HEK293 (cell line): ENCODE data around the gene BEST3.

Experiments
- CTCF ChIA-PET: fragments of 350-600 bp; formaldehyde crosslinking; extraction: SDS; loops from one replicate; lab custom pipeline; 2021; ENCODE audit warnings: antibody characterized with exemption; lab: Yijun Ruan, JAX
- POLR2A ChIA-PET: fragments of 300-600 bp; formaldehyde crosslinking; extraction: SDS; loops from one replicate; lab custom pipeline; 2020; ENCODE audit warnings: antibody characterized with exemption, inconsistent platforms; lab: Yijun Ruan, JAX
- H3K27ac ChIP-seq: fragments of 200-500 bp; sonication (Bioruptor generic); 2 replicates; pipeline ENCODE4 v1.5.1; 2014; ENCODE audit warnings: low read depth, low read length, control low read depth, inconsistent platforms; ENCODE audit errors: extremely low read depth
- H3K36me3 ChIP-seq, 2 experiments: fragments of 200-500 bp in 1 of 2; sonication (Bioruptor generic) in 1 of 2; 1 replicate in 1 of 2; 2 replicates in 1 of 2; pipeline ENCODE4 v1.5.1; 2014 to 2017; ENCODE audit warnings: inconsistent platforms in 2 of 2, low read length in 2 of 2; ENCODE audit not compliant: control insufficient read depth in 2 of 2, insufficient read depth in 1 of 2
- H3K4me1 ChIP-seq: fragments of 200-500 bp; sonication (Bioruptor generic); 2 replicates; pipeline ENCODE4 v1.5.1; 2014; ENCODE audit warnings: mild to moderate bottlenecking, low read length, inconsistent platforms; ENCODE audit not compliant: control insufficient read depth, insufficient read depth
- H3K4me3 ChIP-seq: 2 replicates; pipeline ENCODE4 v1.5.1; 2011; ENCODE audit warnings: low read depth, mild to moderate bottlenecking, control low read depth, low read length, moderate library complexity
- H3K9me3 ChIP-seq: fragments of 200-500 bp; sonication (Bioruptor generic); 2 replicates; pipeline ENCODE4 v1.5.1; 2014; ENCODE audit warnings: low read depth, low read length, inconsistent platforms; ENCODE audit not compliant: control insufficient read depth, insufficient read depth
- ATF2 ChIP-seq: fragments of 450-650 bp; formaldehyde crosslinking; IDR thresholded peaks from 2 replicates; pipeline ENCODE4 v1.5.1; 2016; ENCODE audit warnings: missing biosample characterization, missing genetic modification characterization, low read depth
- FEZF1 ChIP-seq: fragments of 450-650 bp; formaldehyde crosslinking; IDR thresholded peaks from 2 replicates; pipeline ENCODE4 v1.5.1; 2016; ENCODE audit warnings: missing biosample characterization, missing genetic modification characterization
- HOXA7 ChIP-seq: sonication (generic); formaldehyde crosslinking; IDR thresholded peaks from 2 replicates; pipeline ENCODE4 v1.8.1; 2022; ENCODE audit warnings: missing genetic modification reagents, borderline replicate concordance
- PRDM1 ChIP-seq: fragments of 450-650 bp; formaldehyde crosslinking; IDR thresholded peaks from 2 replicates; pipeline ENCODE4; 2016; ENCODE audit warnings: missing biosample characterization, missing genetic modification characterization
- ZBTB17 ChIP-seq: fragments of 450-650 bp; formaldehyde crosslinking; IDR thresholded peaks from 2 replicates; pipeline ENCODE4 v1.5.1; 2016; ENCODE audit warnings: missing biosample characterization, missing genetic modification characterization
- ZBTB20 ChIP-seq: fragments of 450-650 bp; formaldehyde crosslinking; IDR thresholded peaks from 2 replicates; pipeline ENCODE4 v1.5.1; 2016; ENCODE audit warnings: missing biosample characterization, missing genetic modification characterization
- ZBTB49 ChIP-seq: fragments of 450-650 bp; formaldehyde crosslinking; IDR thresholded peaks from 2 replicates; pipeline ENCODE4 v1.5.1; 2016; ENCODE audit warnings: missing biosample characterization, missing genetic modification characterization, low read depth
- ZBTB6 ChIP-seq: fragments of 450-650 bp; formaldehyde crosslinking; IDR thresholded peaks from 2 replicates; pipeline ENCODE4 v1.5.1; 2017; ENCODE audit warnings: missing biosample characterization, missing genetic modification characterization
- ZBTB8A ChIP-seq: fragments of 450-650 bp; formaldehyde crosslinking; IDR thresholded peaks from 2 replicates; pipeline ENCODE4 v1.5.1; 2016; ENCODE audit warnings: missing biosample characterization, missing genetic modification characterization
- ZEB2 ChIP-seq: fragments of 450-650 bp; formaldehyde crosslinking; IDR thresholded peaks from 2 replicates; pipeline ENCODE4 v1.5.1; 2016; ENCODE audit warnings: missing biosample characterization, missing genetic modification characterization
- ZNF112 ChIP-seq: fragments of 450-650 bp; formaldehyde crosslinking; IDR thresholded peaks from 2 replicates; pipeline ENCODE4 v1.5.0; 2017; ENCODE audit warnings: missing biosample characterization, missing genetic modification characterization
- ZNF175 ChIP-seq: fragments of 450-650 bp; formaldehyde crosslinking; IDR thresholded peaks from 2 replicates; pipeline ENCODE4 v1.5.1; 2016; ENCODE audit warnings: missing biosample characterization, missing genetic modification characterization
- ZNF514 ChIP-seq: fragments of 450-650 bp; formaldehyde crosslinking; IDR thresholded peaks from 2 replicates; pipeline ENCODE4 v1.5.1; 2016; ENCODE audit warnings: missing biosample characterization, missing genetic modification characterization
- ZNF558 ChIP-seq: fragments of 450-650 bp; formaldehyde crosslinking; IDR thresholded peaks from 2 replicates; pipeline ENCODE4 v1.5.1; 2016; ENCODE audit warnings: missing biosample characterization, missing genetic modification characterization
- ZNF585B ChIP-seq: fragments of 450-650 bp; formaldehyde crosslinking; IDR thresholded peaks from 2 replicates; pipeline ENCODE4 v1.5.1; 2016; ENCODE audit warnings: missing biosample characterization, missing genetic modification characterization
- ZNF792 ChIP-seq: fragments of 450-650 bp; formaldehyde crosslinking; IDR thresholded peaks from 2 replicates; pipeline ENCODE4 v1.5.1; 2016; ENCODE audit warnings: missing biosample characterization, missing genetic modification characterization
- ZNF843 ChIP-seq: fragments of 450-650 bp; formaldehyde crosslinking; IDR thresholded peaks from 2 replicates; pipeline ENCODE4 v1.5.1; 2016; ENCODE audit warnings: missing biosample characterization, missing genetic modification characterization
- TF ChIP-seq, protein P1 (sequence below): fragments of 450-650 bp; formaldehyde crosslinking; IDR thresholded peaks from 2 replicates; pipeline ENCODE4 v1.5.0; 2017; ENCODE audit warnings: missing biosample characterization, missing genetic modification characterization, borderline replicate concordance
- TF ChIP-seq, protein P2 (sequence below): fragments of 450-650 bp; formaldehyde crosslinking; IDR thresholded peaks from 2 replicates; pipeline ENCODE4 v1.5.1; 2016; ENCODE audit warnings: missing biosample characterization, missing genetic modification characterization
- TF ChIP-seq, protein P3 (sequence below): fragments of 450-650 bp; formaldehyde crosslinking; IDR thresholded peaks from 2 replicates; pipeline ENCODE4 v1.5.1; 2017; ENCODE audit warnings: missing biosample characterization, missing genetic modification characterization

BEST3 gene

GRCh38 chr12:69688021-69688420 is 11.1 kb downstream of the BEST3 start (continued):
- TF ChIP-seq, protein P1, sequence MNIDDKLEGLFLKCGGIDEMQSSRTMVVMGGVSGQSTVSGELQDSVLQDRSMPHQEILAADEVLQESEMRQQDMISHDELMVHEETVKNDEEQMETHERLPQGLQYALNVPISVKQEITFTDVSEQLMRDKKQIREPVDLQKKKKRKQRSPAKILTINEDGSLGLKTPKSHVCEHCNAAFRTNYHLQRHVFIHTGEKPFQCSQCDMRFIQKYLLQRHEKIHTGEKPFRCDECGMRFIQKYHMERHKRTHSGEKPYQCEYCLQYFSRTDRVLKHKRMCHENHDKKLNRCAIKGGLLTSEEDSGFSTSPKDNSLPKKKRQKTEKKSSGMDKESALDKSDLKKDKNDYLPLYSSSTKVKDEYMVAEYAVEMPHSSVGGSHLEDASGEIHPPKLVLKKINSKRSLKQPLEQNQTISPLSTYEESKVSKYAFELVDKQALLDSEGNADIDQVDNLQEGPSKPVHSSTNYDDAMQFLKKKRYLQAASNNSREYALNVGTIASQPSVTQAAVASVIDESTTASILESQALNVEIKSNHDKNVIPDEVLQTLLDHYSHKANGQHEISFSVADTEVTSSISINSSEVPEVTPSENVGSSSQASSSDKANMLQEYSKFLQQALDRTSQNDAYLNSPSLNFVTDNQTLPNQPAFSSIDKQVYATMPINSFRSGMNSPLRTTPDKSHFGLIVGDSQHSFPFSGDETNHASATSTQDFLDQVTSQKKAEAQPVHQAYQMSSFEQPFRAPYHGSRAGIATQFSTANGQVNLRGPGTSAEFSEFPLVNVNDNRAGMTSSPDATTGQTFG (tag by site-specific recombination): no peak
- TF ChIP-seq ZNF792 (tag by site-specific recombination): no peak
- no peak for TF ChIP-seq ZEB2 (tag by site-specific recombination)
- TF ChIP-seq ZNF175 (tag by site-specific recombination): no peak
- TF ChIP-seq ZNF558 (tag by site-specific recombination): no peak
- TF ChIP-seq ATF2 (tag by site-specific recombination): no peak
- no peak for TF ChIP-seq ZBTB6 (tag by site-specific recombination)
- TF ChIP-seq, all 188 proteins: peak for 0

DNA sequence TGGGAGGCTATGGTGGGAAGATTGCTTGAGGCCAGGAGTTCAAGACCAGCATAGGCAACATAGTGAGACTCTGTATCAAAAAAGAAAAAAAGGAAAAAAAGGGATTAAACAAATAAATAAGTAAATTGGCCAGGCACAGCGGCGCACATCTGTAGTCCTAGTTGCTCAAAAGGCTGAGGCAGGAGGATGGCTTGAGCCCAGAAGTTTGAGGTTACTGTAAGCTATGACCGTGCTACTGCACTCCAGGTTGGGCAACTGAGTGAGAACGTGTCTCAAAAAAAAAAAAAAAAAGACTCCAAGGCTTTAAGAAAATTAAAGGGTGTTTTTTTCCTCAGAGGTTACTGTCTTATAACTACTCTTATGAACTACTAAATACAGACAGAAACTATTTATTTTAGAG is 11.7 kb downstream of the BEST3 start:
- no peak overlapping the region for H3K4me3 ChIP-seq
- POLR2A ChIA-PET: no interaction called here
- TF ChIP-seq ZBTB8A (no peak), ZNF585B (tag by site-specific recombination) (no peak), ZNF843 (tag by site-specific recombination) (no peak), HOXA7 (no peak), FEZF1 (no peak)
- TF ChIP-seq, all 188 proteins: peak for 0
- H3K27ac ChIP-seq: no peak overlapping the region
- H3K4me1 ChIP-seq: 0 out of 2 replicates have a peak, but pooled peaks cover 2% of the 10 kb centered on the region
- H3K36me3 ChIP-seq: no peaks in the 10 kb centered on the region
- H3K9me3 ChIP-seq: no peaks in the 10 kb centered on the region
- CTCF ChIA-PET: interaction anchor here (0.7 kb wide), 1 partner anchor 531 kb away, joined by 3 read pairs; no protein-coding TSS in a partner anchor

DNA sequence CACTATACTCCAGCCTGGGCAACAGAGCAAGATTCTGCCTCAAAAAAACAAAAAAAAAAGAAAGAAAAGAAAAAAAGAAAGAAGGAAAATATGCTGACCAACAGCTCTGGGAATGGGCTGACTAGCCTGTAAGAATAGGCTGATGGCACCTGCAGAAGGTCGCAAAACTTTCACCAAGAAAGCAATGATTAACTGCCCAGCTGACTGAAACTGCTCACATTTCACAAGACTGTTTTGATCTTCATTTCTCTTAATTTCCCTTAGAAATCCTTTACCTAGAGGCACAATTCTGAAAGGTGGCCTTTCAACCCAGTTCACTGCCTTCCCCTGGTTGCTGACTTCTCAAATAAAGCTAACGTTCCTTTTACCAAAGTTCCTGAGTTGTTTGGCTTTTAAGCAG is 12.4 kb downstream of the BEST3 start:
- no peaks in the 10 kb centered on the region for H3K9me3 ChIP-seq
- CTCF ChIA-PET: interaction anchor here (0.7 kb wide), 1 partner anchor 530 kb away, joined by 3 read pairs; no protein-coding TSS in a partner anchor
- no peaks in the 10 kb centered on the region for H3K36me3 ChIP-seq
- POLR2A ChIA-PET: no interaction called here
- 0 out of 2 replicates have a peak, but pooled peaks have one; percentile 27 for TF ChIP-seq PRDM1 (tag by site-specific recombination)
- TF ChIP-seq, protein P2, sequence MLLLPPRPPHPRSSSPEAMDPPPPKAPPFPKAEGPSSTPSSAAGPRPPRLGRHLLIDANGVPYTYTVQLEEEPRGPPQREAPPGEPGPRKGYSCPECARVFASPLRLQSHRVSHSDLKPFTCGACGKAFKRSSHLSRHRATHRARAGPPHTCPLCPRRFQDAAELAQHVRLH: no peak
- TF ChIP-seq, all 188 proteins: peak for 1
- Histone ChIP-seq H3K27ac (no peak overlapping the region), H3K4me3 (no peak overlapping the region), H3K4me1 (0 out of 2 replicates have a peak, but pooled peaks cover 2% of the 10 kb centered on the region)

DNA sequence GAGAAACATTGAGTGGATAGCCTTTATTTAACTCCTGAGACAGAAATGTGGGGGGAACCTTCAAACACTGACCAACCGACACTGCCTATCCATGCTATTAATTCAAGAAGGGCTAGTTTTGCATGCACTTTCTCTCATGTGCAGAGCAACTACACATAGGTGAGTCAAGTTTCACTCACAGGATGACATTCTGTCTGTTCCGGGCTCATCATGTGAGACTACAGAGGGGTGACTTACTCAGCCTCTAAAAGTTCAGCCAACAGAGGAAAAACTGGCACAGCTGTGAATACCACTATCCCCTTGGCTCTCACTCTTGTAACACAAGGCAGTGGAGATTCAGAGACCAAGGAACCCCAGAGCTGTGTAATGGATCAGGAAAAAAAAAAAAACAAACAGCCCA is 13.3 kb downstream of the BEST3 start:
- Histone ChIP-seq H3K36me3 (no peaks in the 10 kb centered on the region), H3K4me3 (no peak overlapping the region), H3K4me1 (0 out of 2 replicates have a peak, but pooled peaks cover 2% of the 10 kb centered on the region), H3K9me3 (no peaks in the 10 kb centered on the region), H3K27ac (no peak overlapping the region)
- ChIA-PET POLR2A (no interaction called here), CTCF (interaction anchor here (0.6 kb wide), 1 partner anchor 79 kb away, joined by 3 read pairs; no protein-coding TSS in a partner anchor)
- TF ChIP-seq, protein P3, sequence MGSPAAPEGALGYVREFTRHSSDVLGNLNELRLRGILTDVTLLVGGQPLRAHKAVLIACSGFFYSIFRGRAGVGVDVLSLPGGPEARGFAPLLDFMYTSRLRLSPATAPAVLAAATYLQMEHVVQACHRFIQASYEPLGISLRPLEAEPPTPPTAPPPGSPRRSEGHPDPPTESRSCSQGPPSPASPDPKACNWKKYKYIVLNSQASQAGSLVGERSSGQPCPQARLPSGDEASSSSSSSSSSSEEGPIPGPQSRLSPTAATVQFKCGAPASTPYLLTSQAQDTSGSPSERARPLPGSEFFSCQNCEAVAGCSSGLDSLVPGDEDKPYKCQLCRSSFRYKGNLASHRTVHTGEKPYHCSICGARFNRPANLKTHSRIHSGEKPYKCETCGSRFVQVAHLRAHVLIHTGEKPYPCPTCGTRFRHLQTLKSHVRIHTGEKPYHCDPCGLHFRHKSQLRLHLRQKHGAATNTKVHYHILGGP (tag by site-specific recombination): no peak
- no peak for TF ChIP-seq ZNF112 (tag by site-specific recombination)
- 0 out of 2 replicates have a peak, but pooled peaks have one; percentile 27 for TF ChIP-seq ZBTB20 (tag by site-specific recombination)
- TF ChIP-seq ZBTB49 (tag by site-specific recombination): no peak
- TF ChIP-seq ZBTB17 (tag by site-specific recombination): no peak
- no peak for TF ChIP-seq ZNF514
